HepG2 (cell line): ENCODE data around the gene RAP2C. TPM values are rescaled to one million over a fixed set of nuclear protein-coding genes. Genes with fewer than 3 reads are reported as not detected.

ENCODE experiments used
- ATAC-seq: fragments of 200-7000 bp; cut with Tn5 transposase; 3 replicates; pipeline ENCODE4 v1.9.1; 2020; ENCODE audit warnings: mild to moderate bottlenecking, moderate library complexity
- BruUV-seq: library from RNA; stranded (reverse); fragments of 400-500 nt; replicated peaks from 2 replicates; lab custom pipeline; 2021; lab: Mats Ljungman, UMichigan
- CTCF ChIA-PET: fragments of 300-600 bp; formaldehyde crosslinking; extraction: SDS; loops from one replicate; lab custom pipeline; 2021; ENCODE audit warnings: low total read pairs, inconsistent platforms, low intra/inter-chr PET ratio; lab: Yijun Ruan, JAX
- POLR2A ChIA-PET: fragments of 350-600 bp; sonication (Branson Sonifier 250); formaldehyde crosslinking; loops from one replicate; lab custom pipeline; 2020; ENCODE audit warnings: antibody characterized with exemption, inconsistent platforms; lab: Yijun Ruan, JAX
- DNase-seq: peaks from one replicate; pipeline ENCODE4 v3.0.0-alpha.2; 2015; ENCODE audit warnings: low spot score
- FAIRE-seq: peaks from 3 replicates; lab custom pipeline; 2011; peaks lifted over from hg19 to GRCh38; lab: Jason Lieb, UNC
- H2AFZ ChIP-seq: one replicate; pipeline ENCODE4 v1.6.1; 2011; ENCODE audit warnings: low read length, inconsistent platforms
- H3K27ac ChIP-seq: fragments of 300-600 bp; 3 replicates; pipeline ENCODE4 v1.8.0; 2011; ENCODE audit warnings: mixed run types, mild to moderate bottlenecking, mixed read lengths, low read length, inconsistent platforms; ENCODE audit not compliant: insufficient read depth; ENCODE audit errors: extremely low read length
- H3K27me3 ChIP-seq, 2 experiments: fragments of 200-600 bp in 1 of 2; 2 replicates in 1 of 2; 3 replicates in 1 of 2; pipeline versions ENCODE4 v1.6.0 to v1.8.0; 2011; ENCODE audit warnings: low read length in 2 of 2, mild to moderate bottlenecking in 2 of 2, moderate library complexity in 2 of 2, inconsistent platforms in 1 of 2; ENCODE audit not compliant: insufficient read depth in 2 of 2, control insufficient read depth in 1 of 2
- H3K36me3 ChIP-seq, 2 experiments: fragments of 200-600 bp in 1 of 2; replicated peaks in 1 of 2; 2 replicates in 1 of 2; 3 replicates in 1 of 2; pipeline versions ENCODE4 v1.5.1 to v1.8.0; 2011; ENCODE audit warnings: low read length in 2 of 2, inconsistent platforms in 1 of 2; ENCODE audit not compliant: insufficient read depth in 2 of 2, control insufficient read depth in 1 of 2
- H3K4me1 ChIP-seq: 2 replicates; pipeline ENCODE4 v1.5.1; 2012; ENCODE audit warnings: low read length, inconsistent platforms; ENCODE audit not compliant: insufficient read depth
- H3K4me2 ChIP-seq: 2 replicates; pipeline ENCODE4 v1.6.0; 2011; ENCODE audit warnings: low read depth, low read length, inconsistent platforms
- H3K4me3 ChIP-seq, 3 experiments: fragments of 200-600 bp in 1 of 3; sonication (generic), shearing (Covaris generic) in 1 of 3; replicated peaks in 1 of 3; 2 replicates each; pipeline ENCODE4 v1.5.1; 2011 to 2016; ENCODE audit warnings: low read length in 3 of 3, inconsistent platforms in 2 of 3, low read depth in 2 of 3, mild to moderate bottlenecking in 2 of 3, control low read depth in 1 of 3, mixed read lengths in 1 of 3; ENCODE audit not compliant: insufficient read depth in 1 of 3
- H3K79me2 ChIP-seq: one replicate; pipeline ENCODE4 v1.6.1; 2011; ENCODE audit warnings: low read length, inconsistent platforms; ENCODE audit not compliant: insufficient read depth
- H3K9ac ChIP-seq: 2 replicates; pipeline ENCODE4 v1.6.0; 2011; ENCODE audit warnings: mild to moderate bottlenecking, low read depth, low read length, inconsistent platforms; ENCODE audit not compliant: insufficient read depth
- H3K9me3 ChIP-seq: 2 replicates; pipeline ENCODE4 v1.5.1; 2012; ENCODE audit warnings: mild to moderate bottlenecking, low read length
- H4K20me1 ChIP-seq: 2 replicates; pipeline ENCODE4 v1.6.0; 2011; ENCODE audit warnings: inconsistent platforms, mild to moderate bottlenecking, low read length, moderate library complexity; ENCODE audit not compliant: insufficient read depth
- CEBPB ChIP-seq: IDR thresholded peaks from 2 replicates; pipeline ENCODE4 v1.6.1; 2011; ENCODE audit warnings: low read depth, low read length, improper control_type of control experiment, borderline replicate concordance
- CENPT ChIP-seq: sonication (generic); formaldehyde crosslinking; IDR thresholded peaks from 2 replicates; pipeline ENCODE4 v1.8.0; 2022; ENCODE audit warnings: low read depth, mild to moderate bottlenecking, moderate library complexity, missing genetic modification reagents
- GPN1 ChIP-seq: sonication (generic); formaldehyde crosslinking; IDR thresholded peaks from 2 replicates; pipeline ENCODE4 v1.5.1; 2020; ENCODE audit warnings: missing genetic modification reagents, borderline replicate concordance
- MBD4 ChIP-seq: IDR thresholded peaks from 2 replicates; pipeline ENCODE4 v1.6.1; 2012; ENCODE audit warnings: low read length, inconsistent platforms, borderline replicate concordance
- ZFX ChIP-seq: sonication (generic); formaldehyde crosslinking; IDR thresholded peaks from 2 replicates; pipeline ENCODE4 v1.4.0; 2020; ENCODE audit warnings: mild to moderate bottlenecking, low read depth, missing genetic modification reagents, moderate library complexity
- ZNF143 ChIP-seq: sonication (generic); formaldehyde crosslinking; IDR thresholded peaks from 2 replicates; pipeline ENCODE4 v1.4.0; 2020; ENCODE audit warnings: missing genetic modification reagents
- ZNF235 ChIP-seq: sonication (generic); formaldehyde crosslinking; IDR thresholded peaks from 2 replicates; pipeline ENCODE4 v1.8.1; 2023; ENCODE audit warnings: mild to moderate bottlenecking, missing genetic modification reagents, borderline replicate concordance
- ZNF24 ChIP-seq: fragments of 450-650 bp; IDR thresholded peaks from 2 replicates; pipeline ENCODE4 v1.6.1; 2017; ENCODE audit warnings: antibody characterized with exemption, mild to moderate bottlenecking
- ZNF331 ChIP-seq: sonication (generic); formaldehyde crosslinking; IDR thresholded peaks from 2 replicates; pipeline ENCODE4 v1.4.0; 2020; ENCODE audit warnings: missing genetic modification reagents
- ZNF543 ChIP-seq: sonication (generic); formaldehyde crosslinking; IDR thresholded peaks from 2 replicates; pipeline ENCODE4 v1.4.0; 2020; ENCODE audit warnings: mild to moderate bottlenecking, missing genetic modification reagents
- ZNF557 ChIP-seq: sonication (generic); formaldehyde crosslinking; IDR thresholded peaks from 2 replicates; pipeline ENCODE4 v1.4.0; 2020; ENCODE audit warnings: missing genetic modification reagents
- ZNF83 ChIP-seq: sonication (generic); formaldehyde crosslinking; IDR thresholded peaks from 2 replicates; pipeline ENCODE4 v1.4.0; 2020; ENCODE audit warnings: missing genetic modification reagents, mild to moderate bottlenecking, borderline replicate concordance
- ZNF879 ChIP-seq: sonication (generic); formaldehyde crosslinking; IDR thresholded peaks from 2 replicates; pipeline ENCODE4 v1.8.1; 2023; ENCODE audit warnings: missing genetic modification reagents
- WGBS: methylation state at CpG from one replicate; pipeline ENCODE4 v1.1.6; 2017; ENCODE audit warnings: low lambda C conversion rate; 5-methylcytosine and 5-hydroxymethylcytosine counted together
- in situ Hi-C: cut with HindIII; loops from 2 replicates; pipeline ENCODE4 v1.10.0; 2017; ENCODE audit warnings: low pct_unique_long_range_greater_than_20kb; ENCODE audit not compliant: extremely low pct_ligation_motif_present
- intact Hi-C: fragments of 100-400 bp; cut with micrococcal nuclease; formaldehyde crosslinking; loops from one replicate; pipeline ENCODE4 v1.10.0; 2022; ENCODE audit not compliant: unreplicated experiment
- polyA plus RNA-seq, 8 experiments: library from polyadenylated mRNA; depleted of rRNA in 3 of 8; stranded (reverse) in 7 of 8; unstranded in 1 of 8; fragments of >200 nt; fragmentation: Illumina TruSeq in 4 of 8; extraction: Trizol in 4 of 8; gene quantifications; 2 replicates each; pipeline versions ENCODE4 v1.2.1 to v1.2.3, GENCODE V29; 2011 to 2016; ENCODE audit warnings: low read depth in 4 of 8, missing spikeins in 1 of 8, mixed read lengths in 1 of 8; ENCODE audit not compliant: insufficient read depth in 1 of 8
- total RNA-seq, 5 experiments: library from RNA; depleted of rRNA; stranded (reverse); fragments of >200 nt; fragmentation: Illumina TruSeq; extraction: Trizol; gene quantifications; 2 replicates each; pipeline ENCODE4 v1.2.3, GENCODE V29; 2016; ENCODE audit warnings: low read depth in 1 of 5
- TF ChIP-seq, protein P1 (sequence below): sonication (generic); formaldehyde crosslinking; IDR thresholded peaks from 2 replicates; pipeline ENCODE4 v1.8.1; 2023; ENCODE audit warnings: mild to moderate bottlenecking, moderate library complexity, missing genetic modification reagents
- TF ChIP-seq, protein P2 (sequence below): sonication (generic); formaldehyde crosslinking; IDR thresholded peaks from 2 replicates; pipeline ENCODE4 v1.5.0; 2020; ENCODE audit warnings: mild to moderate bottlenecking, missing genetic modification reagents, borderline replicate concordance
- TF ChIP-seq, protein P3 (sequence below): sonication (generic); formaldehyde crosslinking; IDR thresholded peaks from 2 replicates; pipeline ENCODE4 v1.4.0; 2020; ENCODE audit warnings: mild to moderate bottlenecking, missing genetic modification reagents, borderline replicate concordance
- TF ChIP-seq, protein P4 (sequence below): sonication (generic); formaldehyde crosslinking; IDR thresholded peaks from 2 replicates; pipeline ENCODE4 v1.4.0; 2020; ENCODE audit warnings: missing genetic modification reagents

The RAP2C gene
- total and polyA plus RNA-seq, 2 of the 13 experiments (the other 11 are each of a cell fraction or from before 2014, with no cell fraction given), result 8.0 to 28.5 TPM

DNA sequence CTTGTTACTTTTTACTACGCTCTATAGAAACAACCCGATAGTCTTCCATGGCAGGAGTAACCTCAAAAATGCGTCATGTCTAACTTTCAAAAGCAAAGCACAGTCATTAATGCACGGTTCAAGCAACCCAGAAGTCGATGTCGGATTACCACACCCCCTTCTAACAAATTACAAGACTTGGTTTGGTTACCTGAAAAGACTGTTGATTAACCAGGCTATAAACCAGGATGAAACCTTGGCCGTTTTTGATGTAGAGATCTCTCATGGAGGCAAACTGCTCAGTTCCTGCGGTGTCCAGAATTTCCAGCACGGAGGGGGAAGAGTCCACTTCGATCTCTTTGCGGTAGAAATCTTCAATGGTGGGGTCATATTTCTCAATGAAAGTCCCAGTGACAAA lies 2.4 kb downstream of the RAP2C start:
- no peak overlapping the region for H2AFZ ChIP-seq
- no peaks in the 10 kb centered on the region; a peak in 1 of 5 replicates for H3K27me3 ChIP-seq
- peak overlapping the region; percentile 66 for H3K4me2 ChIP-seq
- H3K9me3 ChIP-seq, result no peaks in the 10 kb centered on the region
- no peak for DNase-seq
- peaks cover 19% of the 10 kb centered on the region; the same call in 1 of the 2 replicates for H3K4me1 ChIP-seq
- H3K27ac ChIP-seq, result peak overlapping the region; percentile 91
- no peak for FAIRE-seq
- in situ Hi-C loops, result loop anchor here (5.0 to 10.0 kb wide), 2 partner anchors 140 to 382 kb away; no protein-coding TSS in a partner anchor
- ChIA-PET POLR2A (no interaction called here), CTCF (no interaction called here)
- whole genome bisulfite sequencing, result 0% methylated on average over 8 of the region's 11 CpGs
- ATAC-seq, result no peak
- H3K9ac ChIP-seq, result peak overlapping the region; percentile 80
- peak overlapping the region; percentile 76 to 87 (median 81) for H3K4me3 ChIP-seq
- H3K36me3 ChIP-seq, result 0 out of 5 replicates have a peak, but pooled peaks cover 3 to 4% of the 10 kb centered on the region in 2 experiments
- intact Hi-C loops, result loop anchor here (5.0 to 10.0 kb wide), 3 partner anchors 140 to 268 kb away; partner anchors contain the start of genes MBNL3 and STK26
- TSS peak; percentile 49 for BruUV-seq
- no peaks in the 10 kb centered on the region for H4K20me1 ChIP-seq
- no peak for TF ChIP-seq MBD4
- TF ChIP-seq, protein P1, sequence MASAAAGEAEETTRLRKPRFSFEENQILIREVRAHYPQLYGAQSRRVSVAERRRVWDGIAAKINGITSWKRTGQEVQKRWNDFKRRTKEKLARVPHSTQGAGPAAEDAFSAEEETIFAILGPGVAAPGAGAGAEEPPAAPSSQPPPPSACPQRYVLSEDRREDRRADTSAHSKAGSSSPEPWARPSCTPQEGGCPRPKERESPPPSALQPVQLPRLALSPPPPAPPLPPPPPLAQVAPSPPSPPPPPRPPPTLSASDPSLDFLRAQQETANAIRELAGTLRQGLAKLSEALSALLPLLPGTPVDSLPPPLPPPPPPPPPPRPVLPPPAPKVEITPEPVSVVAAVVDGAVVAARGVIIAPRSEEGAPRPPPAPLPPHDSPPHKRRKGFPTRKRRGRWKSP (CRISPR knock-in tag), result no peak
- TF ChIP-seq CENPT (CRISPR knock-in tag), result no peak
- TF ChIP-seq, protein P2, sequence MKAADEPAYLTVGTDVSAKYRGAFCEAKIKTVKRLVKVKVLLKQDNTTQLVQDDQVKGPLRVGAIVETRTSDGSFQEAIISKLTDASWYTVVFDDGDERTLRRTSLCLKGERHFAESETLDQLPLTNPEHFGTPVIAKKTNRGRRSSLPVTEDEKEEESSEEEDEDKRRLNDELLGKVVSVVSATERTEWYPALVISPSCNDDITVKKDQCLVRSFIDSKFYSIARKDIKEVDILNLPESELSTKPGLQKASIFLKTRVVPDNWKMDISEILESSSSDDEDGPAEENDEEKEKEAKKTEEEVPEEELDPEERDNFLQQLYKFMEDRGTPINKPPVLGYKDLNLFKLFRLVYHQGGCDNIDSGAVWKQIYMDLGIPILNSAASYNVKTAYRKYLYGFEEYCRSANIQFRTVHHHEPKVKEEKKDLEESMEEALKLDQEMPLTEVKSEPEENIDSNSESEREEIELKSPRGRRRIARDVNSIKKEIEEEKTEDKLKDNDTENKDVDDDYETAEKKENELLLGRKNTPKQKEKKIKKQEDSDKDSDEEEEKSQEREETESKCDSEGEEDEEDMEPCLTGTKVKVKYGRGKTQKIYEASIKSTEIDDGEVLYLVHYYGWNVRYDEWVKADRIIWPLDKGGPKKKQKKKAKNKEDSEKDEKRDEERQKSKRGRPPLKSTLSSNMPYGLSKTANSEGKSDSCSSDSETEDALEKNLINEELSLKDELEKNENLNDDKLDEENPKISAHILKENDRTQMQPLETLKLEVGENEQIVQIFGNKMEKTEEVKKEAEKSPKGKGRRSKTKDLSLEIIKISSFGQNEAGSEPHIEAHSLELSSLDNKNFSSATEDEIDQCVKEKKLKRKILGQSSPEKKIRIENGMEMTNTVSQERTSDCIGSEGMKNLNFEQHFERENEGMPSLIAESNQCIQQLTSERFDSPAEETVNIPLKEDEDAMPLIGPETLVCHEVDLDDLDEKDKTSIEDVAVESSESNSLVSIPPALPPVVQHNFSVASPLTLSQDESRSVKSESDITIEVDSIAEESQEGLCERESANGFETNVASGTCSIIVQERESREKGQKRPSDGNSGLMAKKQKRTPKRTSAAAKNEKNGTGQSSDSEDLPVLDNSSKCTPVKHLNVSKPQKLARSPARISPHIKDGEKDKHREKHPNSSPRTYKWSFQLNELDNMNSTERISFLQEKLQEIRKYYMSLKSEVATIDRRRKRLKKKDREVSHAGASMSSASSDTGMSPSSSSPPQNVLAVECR (CRISPR knock-in tag), result no peak
- TF ChIP-seq CEBPB, result no peak
- TF ChIP-seq ZNF24, result no peak
- no peak for TF ChIP-seq ZFX (CRISPR knock-in tag)
- TF ChIP-seq, protein P3, sequence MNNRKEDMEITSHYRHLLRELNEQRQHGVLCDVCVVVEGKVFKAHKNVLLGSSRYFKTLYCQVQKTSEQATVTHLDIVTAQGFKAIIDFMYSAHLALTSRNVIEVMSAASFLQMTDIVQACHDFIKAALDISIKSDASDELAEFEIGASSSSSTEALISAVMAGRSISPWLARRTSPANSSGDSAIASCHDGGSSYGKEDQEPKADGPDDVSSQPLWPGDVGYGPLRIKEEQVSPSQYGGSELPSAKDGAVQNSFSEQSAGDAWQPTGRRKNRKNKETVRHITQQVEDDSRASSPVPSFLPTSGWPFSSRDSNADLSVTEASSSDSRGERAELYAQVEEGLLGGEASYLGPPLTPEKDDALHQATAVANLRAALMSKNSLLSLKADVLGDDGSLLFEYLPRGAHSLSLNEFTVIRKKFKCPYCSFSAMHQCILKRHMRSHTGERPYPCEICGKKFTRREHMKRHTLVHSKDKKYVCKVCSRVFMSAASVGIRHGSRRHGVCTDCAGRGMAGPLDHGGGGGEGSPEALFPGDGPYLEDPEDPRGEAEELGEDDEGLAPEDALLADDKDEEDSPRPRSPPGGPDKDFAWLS (CRISPR knock-in tag), result no peak
- no peak for TF ChIP-seq ZNF331 (CRISPR knock-in tag)
- TF ChIP-seq, protein P4, sequence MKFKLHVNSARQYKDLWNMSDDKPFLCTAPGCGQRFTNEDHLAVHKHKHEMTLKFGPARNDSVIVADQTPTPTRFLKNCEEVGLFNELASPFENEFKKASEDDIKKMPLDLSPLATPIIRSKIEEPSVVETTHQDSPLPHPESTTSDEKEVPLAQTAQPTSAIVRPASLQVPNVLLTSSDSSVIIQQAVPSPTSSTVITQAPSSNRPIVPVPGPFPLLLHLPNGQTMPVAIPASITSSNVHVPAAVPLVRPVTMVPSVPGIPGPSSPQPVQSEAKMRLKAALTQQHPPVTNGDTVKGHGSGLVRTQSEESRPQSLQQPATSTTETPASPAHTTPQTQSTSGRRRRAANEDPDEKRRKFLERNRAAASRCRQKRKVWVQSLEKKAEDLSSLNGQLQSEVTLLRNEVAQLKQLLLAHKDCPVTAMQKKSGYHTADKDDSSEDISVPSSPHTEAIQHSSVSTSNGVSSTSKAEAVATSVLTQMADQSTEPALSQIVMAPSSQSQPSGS (CRISPR knock-in tag), result no peak
- TF ChIP-seq ZNF879 (CRISPR knock-in tag), result no peak
- no peak for TF ChIP-seq ZNF235 (CRISPR knock-in tag)
- no peak for TF ChIP-seq ZNF557 (CRISPR knock-in tag)
- no peak for TF ChIP-seq ZNF143 (CRISPR knock-in tag)
- no peak for TF ChIP-seq ZNF83 (CRISPR knock-in tag)
- TF ChIP-seq ZNF543 (CRISPR knock-in tag), result no peak
- TF ChIP-seq GPN1 (CRISPR knock-in tag), result no peak
- TF ChIP-seq, all 625 proteins: peak for 0
- peaks cover 22% of the 10 kb centered on the region for H3K79me2 ChIP-seq
